Measurements from ENCODE around the gene ZNF136. TPM values are rescaled to one million over a fixed set of nuclear protein-coding genes. Genes with fewer than 3 reads are reported as not detected.

ZNF136 gene
- total RNA-seq, 1 donor from 2014 or later, result 12.9 TPM

DNA sequence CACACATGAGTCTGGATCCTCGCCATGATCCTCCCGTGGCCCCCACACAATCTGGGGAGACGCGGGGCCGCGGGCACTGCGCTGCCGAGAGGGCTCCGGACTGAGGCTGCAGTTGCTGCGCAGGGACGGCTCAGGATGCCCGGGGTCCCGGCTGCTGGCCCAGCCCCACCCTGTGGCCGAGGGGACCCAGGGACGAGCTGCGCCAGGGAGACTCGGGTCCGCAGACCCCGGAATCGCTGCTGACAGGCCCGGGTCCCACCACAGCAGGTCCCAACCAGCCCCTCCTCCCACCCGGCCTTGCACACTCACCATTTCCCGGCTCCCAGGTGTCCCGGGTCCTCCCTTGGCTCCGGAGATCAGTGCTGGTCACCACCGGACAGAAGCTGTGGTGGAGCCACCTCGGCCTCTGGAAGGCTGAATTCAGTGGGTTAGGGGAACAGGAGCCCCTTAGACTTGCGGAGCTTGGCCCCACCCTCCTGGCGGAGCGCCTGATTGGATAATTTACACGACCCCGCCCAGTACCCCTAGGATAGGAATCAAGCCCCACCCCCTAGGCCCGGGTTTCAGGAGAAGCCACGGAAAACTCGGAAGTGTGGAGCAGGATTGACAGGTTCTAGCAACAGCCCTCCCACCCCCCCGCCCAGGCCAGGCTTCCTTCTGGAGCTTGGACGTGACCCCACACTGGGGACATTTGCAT is 74.4 kb downstream of the ZNF136 start:
- peaks cover 45% of the 10 kb centered on the region for H3K36me3 Mint-ChIP-seq (ENCODE audit: unreplicated experiment)
- H3K4me3 Mint-ChIP-seq (ENCODE audit: unreplicated experiment), result no peak overlapping the region
- DNase-seq (ENCODE audit: extremely low spot score, unreplicated experiment), result no peak
- TF ChIP-seq, protein P1, sequence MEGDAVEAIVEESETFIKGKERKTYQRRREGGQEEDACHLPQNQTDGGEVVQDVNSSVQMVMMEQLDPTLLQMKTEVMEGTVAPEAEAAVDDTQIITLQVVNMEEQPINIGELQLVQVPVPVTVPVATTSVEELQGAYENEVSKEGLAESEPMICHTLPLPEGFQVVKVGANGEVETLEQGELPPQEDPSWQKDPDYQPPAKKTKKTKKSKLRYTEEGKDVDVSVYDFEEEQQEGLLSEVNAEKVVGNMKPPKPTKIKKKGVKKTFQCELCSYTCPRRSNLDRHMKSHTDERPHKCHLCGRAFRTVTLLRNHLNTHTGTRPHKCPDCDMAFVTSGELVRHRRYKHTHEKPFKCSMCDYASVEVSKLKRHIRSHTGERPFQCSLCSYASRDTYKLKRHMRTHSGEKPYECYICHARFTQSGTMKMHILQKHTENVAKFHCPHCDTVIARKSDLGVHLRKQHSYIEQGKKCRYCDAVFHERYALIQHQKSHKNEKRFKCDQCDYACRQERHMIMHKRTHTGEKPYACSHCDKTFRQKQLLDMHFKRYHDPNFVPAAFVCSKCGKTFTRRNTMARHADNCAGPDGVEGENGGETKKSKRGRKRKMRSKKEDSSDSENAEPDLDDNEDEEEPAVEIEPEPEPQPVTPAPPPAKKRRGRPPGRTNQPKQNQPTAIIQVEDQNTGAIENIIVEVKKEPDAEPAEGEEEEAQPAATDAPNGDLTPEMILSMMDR (IDR thresholded peaks at IDR 0.05), result no peak
- peaks cover 47% of the 10 kb centered on the region for H3K9me3 Mint-ChIP-seq (ENCODE audit: unreplicated experiment)
- no peaks in the 10 kb centered on the region for H3K4me1 Mint-ChIP-seq (ENCODE audit: unreplicated experiment)
- H3K27ac Mint-ChIP-seq (ENCODE audit: unreplicated experiment), result no peak overlapping the region
- no peaks in the 10 kb centered on the region for H3K27me3 Mint-ChIP-seq (ENCODE audit: unreplicated experiment)

Other genes starting within 250 kb of the ZNF136 start
- 6.7 and 8.0 TPM in 2 replicates for gene ZNF700, start 238.0 kb upstream of the ZNF136 start, total RNA-seq
- 2.1 and 4.3 TPM in 2 replicates for gene ZNF763, start 198.1 kb upstream of the ZNF136 start, total RNA-seq
- gene ZNF433, start 127.4 kb upstream of the ZNF136 start, total RNA-seq, result 4.5 and 7.5 TPM in 2 replicates
- gene ZNF878, start 110.1 kb upstream of the ZNF136 start, total RNA-seq, result 0.38 TPM in 1 of 2 replicates, not detected in the other
- gene ZNF844, start 98.4 kb upstream of the ZNF136 start, total RNA-seq, result 10.2 and 12.7 TPM in 2 replicates
- 3.9 and 8.5 TPM in 2 replicates for gene ZNF20, start 22.7 kb upstream of the ZNF136 start, total RNA-seq
- gene ZNF625, start 6.4 kb upstream of the ZNF136 start, total RNA-seq, result 9.1 and 11.6 TPM in 2 replicates
- gene ZNF44, start 131.8 kb downstream of the ZNF136 start, total RNA-seq, result 7.0 and 7.8 TPM in 2 replicates
- gene ZNF563, start 170.5 kb downstream of the ZNF136 start, total RNA-seq, result 1.4 and 2.3 TPM in 2 replicates
- gene ZNF442, start 202.6 kb downstream of the ZNF136 start, total RNA-seq, result 2.2 and 2.3 TPM in 2 replicates
- gene ZNF799, start 238.2 kb downstream of the ZNF136 start, total RNA-seq, result 1.7 and 2.1 TPM in 2 replicates

Data from osteocyte (in vitro differentiated cells).